Thyroid gland (tissue), 4 donors: Measurements from ENCODE around the gene CYP2W1. TPM values are rescaled to one million over a fixed set of nuclear protein-coding genes. Genes with fewer than 3 reads are reported as not detected.

Experiments used
- DNase-seq, 2 donors: peaks; one replicate each; pipeline ENCODE4 v3.0.0-alpha.2; 2019
- H3K27ac ChIP-seq, 3 donors: fragments of 200-600 bp; sonication (generic); 1 replicate in 2 of 3; 2 replicates in 1 of 3; pipeline ENCODE4 v1.5.1; 2016 to 2019; ENCODE audit warnings: mild to moderate bottlenecking in 1 of 3, moderate library complexity in 1 of 3
- H3K27me3 ChIP-seq: fragments of 200-600 bp; sonication (generic); one replicate; pipeline ENCODE4 v1.5.1; 2019
- H3K36me3 ChIP-seq, 2 donors: fragments of 200-600 bp; sonication (generic); one replicate each; pipeline ENCODE4 v1.5.1; 2016 to 2019
- H3K4me1 ChIP-seq, 2 donors: fragments of 200-600 bp; sonication (generic); one replicate each; pipeline ENCODE4 v1.5.1; 2017 to 2019
- H3K4me3 ChIP-seq, 3 donors: fragments of 200-600 bp; sonication (generic); replicated peaks in 1 of 3; 1 replicate in 2 of 3; 2 replicates in 1 of 3; pipeline ENCODE4 v1.5.1; 2016; ENCODE audit warnings: mild to moderate bottlenecking in 1 of 3
- H3K9me3 ChIP-seq: fragments of 200-600 bp; sonication (generic); one replicate; pipeline ENCODE4 v1.5.1; 2017
- POLR2A ChIP-seq, 2 donors: fragments of 450-650 bp; IDR thresholded peaks; one replicate each; pipeline ENCODE4 v1.6.1; 2017; ENCODE audit warnings: antibody characterized with exemption in 2 of 2, mild to moderate bottlenecking in 2 of 2, moderate library complexity in 1 of 2
- WGBS, 2 donors: methylation state at CpG; one replicate each; pipeline ENCODE4 v1.1.5; 2017; 5-methylcytosine and 5-hydroxymethylcytosine counted together
- intact Hi-C: fragments of 100-400 bp; cut with DNase I; formaldehyde crosslinking; loops from one replicate; pipeline ENCODE4 v1.15.1; 2023
- total RNA-seq, 4 donors: library from RNA; depleted of rRNA; stranded (reverse); fragments of >200 nt; gene quantifications; one replicate each; pipeline ENCODE4 v1.2.3, GENCODE V29; 2016
- TF ChIP-seq, protein P1 (sequence below), 6 experiments: fragments of 200-600 bp in 3 of 6; fragments of 450-650 bp in 3 of 6; sonication (generic) in 3 of 6; IDR thresholded peaks; one replicate each; pipeline ENCODE4 v1.5.1; 2016 to 2019; ENCODE audit warnings: antibody characterized with exemption in 6 of 6, mild to moderate bottlenecking in 2 of 6, inconsistent platforms in 1 of 6, moderate library complexity in 1 of 6

The CYP2W1 gene
- total RNA-seq, 4 donors from 2014 or later: not detected

DNA sequence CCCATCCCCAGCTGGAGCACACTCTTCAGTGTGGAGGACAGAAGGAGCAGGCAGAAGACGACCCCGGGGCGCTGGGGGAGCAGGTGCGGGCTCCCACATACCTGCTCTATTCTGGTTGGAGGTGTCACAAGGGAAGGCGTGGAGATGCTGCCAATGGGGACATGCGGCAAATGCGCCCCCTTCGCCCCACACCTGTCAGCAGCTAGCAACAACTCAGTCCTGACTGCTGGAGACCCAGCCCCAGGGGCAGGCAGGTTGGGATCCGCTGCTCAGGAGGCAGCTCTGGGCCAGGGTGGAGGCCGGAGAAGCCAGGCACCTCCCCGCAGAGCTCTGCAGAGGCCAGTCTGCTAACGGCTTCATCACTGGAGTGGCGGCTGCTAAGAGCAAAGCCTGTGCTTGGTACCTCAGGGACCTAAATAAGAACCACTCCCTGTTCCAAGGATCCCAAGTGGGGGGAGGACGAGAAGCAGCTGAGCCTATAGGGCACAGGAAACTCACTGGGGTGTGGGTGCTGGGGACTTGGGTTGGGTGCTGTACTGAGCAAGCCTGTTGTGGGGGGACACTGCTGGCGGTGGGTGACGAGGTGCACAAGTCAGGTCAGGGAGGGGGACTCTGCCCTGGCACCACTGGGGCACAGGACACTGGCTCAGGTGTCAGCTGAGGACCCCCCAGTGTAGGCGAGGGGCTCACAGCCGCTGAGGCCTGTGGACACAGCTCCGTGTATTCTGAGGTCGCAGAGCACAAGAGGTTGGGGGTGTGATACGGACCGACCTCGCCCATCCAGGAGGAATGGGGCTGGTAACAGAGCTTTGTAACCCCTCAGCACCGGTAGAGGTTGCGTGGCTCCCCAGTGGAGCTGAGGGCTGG is 42.1 kb downstream of the CYP2W1 start:
- peaks cover 0 to 6% of the 10 kb centered on the region in 2 donors for H3K36me3 ChIP-seq
- no peaks in the 10 kb centered on the region for H3K27me3 ChIP-seq
- TF ChIP-seq, protein P1, sequence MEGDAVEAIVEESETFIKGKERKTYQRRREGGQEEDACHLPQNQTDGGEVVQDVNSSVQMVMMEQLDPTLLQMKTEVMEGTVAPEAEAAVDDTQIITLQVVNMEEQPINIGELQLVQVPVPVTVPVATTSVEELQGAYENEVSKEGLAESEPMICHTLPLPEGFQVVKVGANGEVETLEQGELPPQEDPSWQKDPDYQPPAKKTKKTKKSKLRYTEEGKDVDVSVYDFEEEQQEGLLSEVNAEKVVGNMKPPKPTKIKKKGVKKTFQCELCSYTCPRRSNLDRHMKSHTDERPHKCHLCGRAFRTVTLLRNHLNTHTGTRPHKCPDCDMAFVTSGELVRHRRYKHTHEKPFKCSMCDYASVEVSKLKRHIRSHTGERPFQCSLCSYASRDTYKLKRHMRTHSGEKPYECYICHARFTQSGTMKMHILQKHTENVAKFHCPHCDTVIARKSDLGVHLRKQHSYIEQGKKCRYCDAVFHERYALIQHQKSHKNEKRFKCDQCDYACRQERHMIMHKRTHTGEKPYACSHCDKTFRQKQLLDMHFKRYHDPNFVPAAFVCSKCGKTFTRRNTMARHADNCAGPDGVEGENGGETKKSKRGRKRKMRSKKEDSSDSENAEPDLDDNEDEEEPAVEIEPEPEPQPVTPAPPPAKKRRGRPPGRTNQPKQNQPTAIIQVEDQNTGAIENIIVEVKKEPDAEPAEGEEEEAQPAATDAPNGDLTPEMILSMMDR (IDR thresholded peaks at IDR 0.05): no peak
- no peak for TF ChIP-seq POLR2A (IDR thresholded peaks at IDR 0.05)
- intact Hi-C loops: no loop called here
- no peaks in the 10 kb centered on the region for H3K9me3 ChIP-seq
- H3K27ac ChIP-seq: no peak overlapping the region
- H3K4me1 ChIP-seq: peaks cover 8 to 22% of the 10 kb centered on the region in 2 donors
- H3K4me3 ChIP-seq: no peak overlapping the region
- no peak for DNase-seq
- WGBS, 2 donors: 91 to 94% methylated on average over 16 to 23 of the region's 25 CpGs

DNA sequence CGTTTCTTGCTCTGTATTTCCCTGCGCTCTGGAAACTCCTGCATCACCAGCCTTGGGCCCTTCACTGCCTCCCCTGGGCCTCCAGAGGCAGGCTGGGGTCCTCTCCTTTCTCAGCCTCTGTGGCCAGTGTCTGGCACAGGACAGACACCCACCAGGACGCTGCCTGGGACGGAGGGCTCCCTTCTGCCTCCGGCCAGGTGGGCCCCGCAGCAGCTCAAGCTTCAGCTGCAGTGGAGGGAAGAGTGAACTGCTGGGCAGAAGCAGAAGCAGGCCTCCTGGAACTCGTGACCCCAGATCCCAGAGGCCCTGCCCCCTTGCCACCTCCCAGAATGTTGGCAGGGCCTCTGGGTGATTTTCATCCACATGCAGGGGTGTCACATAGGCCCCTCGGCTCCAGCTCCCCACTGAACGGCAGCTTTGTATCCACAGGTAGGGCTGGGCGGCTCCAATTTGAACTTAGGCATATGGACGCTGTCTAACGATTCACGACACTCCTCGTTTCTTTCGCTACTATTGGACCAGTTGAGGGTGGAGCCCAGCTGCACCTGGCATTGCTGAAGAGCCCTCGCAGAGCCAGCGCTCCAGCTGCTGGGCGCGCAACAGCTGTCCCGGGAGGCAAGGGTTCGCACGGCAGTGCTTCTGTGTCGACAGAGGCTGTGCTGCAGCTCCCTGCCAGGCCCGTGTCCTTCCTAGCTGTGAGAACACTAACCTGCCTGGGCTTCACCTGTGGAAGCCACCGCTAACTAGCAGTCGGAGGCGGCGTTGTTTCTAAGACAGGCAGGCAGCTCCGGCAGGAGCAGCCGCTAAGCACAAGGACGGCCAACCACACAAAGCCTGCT is 43.0 kb downstream of the CYP2W1 start:
- H3K4me3 ChIP-seq: no peak overlapping the region
- no peak for DNase-seq
- 93 to 94% methylated on average over 28 of the region's 31 CpGs for whole genome bisulfite sequencing, 2 donors
- TF ChIP-seq, protein P1 (IDR thresholded peaks at IDR 0.05): no peak
- no peaks in the 10 kb centered on the region for H3K9me3 ChIP-seq
- no peak overlapping the region for H3K27ac ChIP-seq
- peaks cover 0 to 6% of the 10 kb centered on the region in 2 donors for H3K36me3 ChIP-seq
- intact Hi-C loops: no loop called here
- peaks cover 8 to 22% of the 10 kb centered on the region in 2 donors for H3K4me1 ChIP-seq
- H3K27me3 ChIP-seq: no peaks in the 10 kb centered on the region

- intact Hi-C loops: no loop called here
- H3K36me3 ChIP-seq: peaks cover 0 to 6% of the 10 kb centered on the region in 2 donors
- H3K4me1 ChIP-seq: peaks cover 8 to 22% of the 10 kb centered on the region in 2 donors
- no peak overlapping the region for H3K4me3 ChIP-seq
- no peaks in the 10 kb centered on the region for H3K27me3 ChIP-seq
- WGBS, 2 donors: 87 to 90% methylated on average over 20 of the region's 20 CpGs
- no peak overlapping the region for H3K27ac ChIP-seq
- no peak for DNase-seq
- no peaks in the 10 kb centered on the region for H3K9me3 ChIP-seq
- TF ChIP-seq, protein P1 (IDR thresholded peaks at IDR 0.05): no peak
- no peak for TF ChIP-seq POLR2A (IDR thresholded peaks at IDR 0.05)
These were observed 43.8 kb downstream of the CYP2W1 start for GRCh38 chr7:1026721-1027161.

GRCh38 chr7:1027242-1028043 is 44.5 kb downstream of the CYP2W1 start:
- WGBS, 2 donors: 17 to 21% methylated on average over 13 to 33 of the region's 69 CpGs
- DNase-seq: peak; percentile 60 to 69

More at GRCh38 chr7:1027242-1028043, 44.5 kb downstream of the CYP2W1 start:
- peaks cover 0 to 6% of the 10 kb centered on the region in 2 donors for H3K36me3 ChIP-seq
- no peaks in the 10 kb centered on the region for H3K27me3 ChIP-seq
- intact Hi-C loops: no loop called here
- TF ChIP-seq, protein P1 (IDR thresholded peaks at IDR 0.05): no peak
- TF ChIP-seq POLR2A (IDR thresholded peaks at IDR 0.05): no peak
- H3K4me1 ChIP-seq: peaks cover 8 to 22% of the 10 kb centered on the region in 2 donors
- no peaks in the 10 kb centered on the region for H3K9me3 ChIP-seq
- peak overlapping the region; percentile 88 to 96 (median 93) for H3K27ac ChIP-seq
- peak overlapping the region; percentile 69 to 90 (median 77) for H3K4me3 ChIP-seq
